Activated T-helper 1 cell treated with anti-CD3 and anti-CD28 coated beads, Interleukin-2, amount 50 U/mL, for 16 hours (primary cell): ENCODE data around the gene SCN4B.
A peak's percentile ranks its signal among the peaks of the same experiment; 100 is the strongest.
"Not testable (repeated sequence)": the region's sequence is repeated elsewhere in the genome, so short reads cannot be mapped to it uniquely, and the experiment has no call there.

Experiments
- DNase-seq, 2 donors: peaks; one replicate each; pipeline ENCODE4 v3.0.0-alpha.2; 2020; ENCODE audit warnings: low read depth in 1 of 2, low spot score in 1 of 2

SCN4B gene, protein sequence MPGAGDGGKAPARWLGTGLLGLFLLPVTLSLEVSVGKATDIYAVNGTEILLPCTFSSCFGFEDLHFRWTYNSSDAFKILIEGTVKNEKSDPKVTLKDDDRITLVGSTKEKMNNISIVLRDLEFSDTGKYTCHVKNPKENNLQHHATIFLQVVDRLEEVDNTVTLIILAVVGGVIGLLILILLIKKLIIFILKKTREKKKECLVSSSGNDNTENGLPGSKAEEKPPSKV

DNA sequence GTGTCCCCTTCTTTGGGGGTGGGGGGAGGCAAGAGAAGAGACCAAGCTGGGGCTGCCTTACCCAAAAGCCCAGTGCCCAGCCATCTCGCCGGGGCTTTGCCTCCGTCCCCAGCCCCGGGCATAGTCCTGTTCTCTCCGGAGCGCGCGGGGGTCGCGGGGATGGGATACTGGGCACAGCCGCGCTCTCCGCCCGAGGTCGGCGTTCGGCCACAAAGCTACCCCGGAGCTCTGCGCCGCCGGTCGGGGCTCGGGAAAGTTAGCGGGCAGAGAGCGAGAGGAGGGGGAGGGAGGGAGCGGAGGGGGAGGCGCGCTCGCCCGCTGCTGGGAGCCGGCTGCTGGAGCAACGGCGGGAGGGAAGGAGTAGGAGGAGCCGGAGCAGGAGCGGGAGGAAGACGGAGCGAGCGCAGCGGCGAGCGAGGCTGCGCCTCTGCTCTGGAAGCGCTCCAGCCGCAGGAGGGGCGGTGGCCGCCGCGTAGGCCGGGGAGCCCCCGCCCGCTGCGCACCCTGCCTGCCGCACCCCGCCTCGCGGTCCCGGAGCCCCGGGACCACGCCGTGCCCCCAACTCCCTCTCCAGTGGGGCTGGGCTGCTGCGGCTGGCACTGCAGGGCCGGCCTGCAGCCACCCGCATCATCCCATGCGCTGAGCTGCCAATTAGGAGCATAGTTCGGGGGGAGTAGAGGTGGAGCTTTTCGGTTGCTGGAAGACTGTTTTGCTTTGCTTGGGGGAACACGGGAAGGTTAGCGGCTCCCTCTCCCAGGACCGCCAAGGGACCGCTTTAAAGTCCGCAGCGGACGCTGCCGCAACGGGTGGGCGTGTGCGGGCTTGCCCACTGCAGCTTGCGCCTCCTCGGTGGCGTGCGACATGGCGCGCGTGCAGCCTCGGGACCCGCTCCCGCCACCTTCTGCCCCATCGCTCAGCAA lies at the start of gene SCN4B:
Gene SCN4B, minus strand, starts transcription at position 272 of the 920 bp plus-strand sequence. Its CDS starts 150 bp downstream, at position 122.
- no peak for DNase-seq

GRCh38 chr11:118201966-118202365 lies 49.3 kb upstream of the SCN4B start:
- no peak for DNase-seq

DNA sequence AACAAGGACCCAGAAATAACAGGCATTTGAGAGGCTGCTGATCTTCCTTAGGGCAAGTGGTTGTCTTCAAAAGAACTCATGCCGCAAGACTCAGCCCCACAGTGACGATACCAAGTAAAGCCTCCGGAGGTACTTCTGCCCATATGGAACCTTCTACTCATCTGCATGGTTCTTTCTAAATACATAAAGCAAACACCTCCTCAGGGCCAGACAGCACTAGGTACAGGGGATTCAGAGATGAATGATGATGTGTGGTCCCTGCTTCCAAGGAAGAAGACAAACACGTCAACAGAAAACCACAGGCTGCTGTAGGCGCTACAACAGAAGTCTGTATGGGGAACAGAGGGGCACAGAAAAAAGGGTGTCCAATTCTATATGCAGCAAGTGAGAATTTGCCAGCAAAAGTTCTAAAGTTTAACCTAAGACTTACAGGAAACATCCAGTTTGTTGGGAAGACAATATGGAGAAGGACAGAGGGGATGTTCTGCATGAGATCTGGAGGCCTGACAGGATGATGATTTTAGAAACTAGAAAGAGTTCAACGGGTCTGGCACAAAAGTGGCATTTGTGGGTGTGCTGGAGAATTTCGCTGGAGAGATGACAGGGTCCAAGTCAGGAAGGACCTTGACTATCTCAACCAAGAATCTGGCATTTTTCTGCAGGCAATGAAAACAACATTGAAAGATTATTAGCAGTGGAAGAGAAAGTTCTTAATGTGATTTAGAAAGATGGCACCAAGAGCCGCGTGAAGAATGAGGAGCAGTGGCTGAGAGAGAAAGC lies 48.5 kb upstream of the SCN4B start:
- DNase-seq, result peak in 1 of 2 donors; percentile 18

DNA sequence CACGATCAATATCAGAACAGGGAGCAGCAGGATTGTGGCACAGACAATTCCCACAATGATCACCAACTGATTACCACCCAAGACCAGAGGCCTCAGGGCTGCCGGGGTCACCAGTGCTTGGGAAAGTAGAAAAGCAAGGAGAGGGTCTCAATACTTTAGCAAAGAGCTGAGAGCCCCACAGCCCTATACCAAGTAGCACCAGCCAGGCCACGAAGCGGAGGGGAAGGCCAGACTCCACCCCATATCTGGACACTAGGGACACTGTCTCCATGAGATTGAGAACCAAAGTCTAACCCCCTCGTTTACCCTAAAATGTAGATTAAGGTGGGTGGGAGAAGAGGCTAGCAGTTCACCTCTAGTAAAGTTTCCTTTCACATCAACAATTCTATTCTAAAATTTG lies 47.9 kb upstream of the SCN4B start:
- no peak for DNase-seq

- DNase-seq, result no peak
These were observed 46.5 kb upstream of the SCN4B start for GRCh38 chr11:118199135-118199534.

GRCh38 chr11:118198370-118198769 lies 45.7 kb upstream of the SCN4B start:
- peak; percentile 68 for DNase-seq

- no peak for DNase-seq
These were observed 42.4 kb upstream of the SCN4B start for GRCh38 chr11:118194835-118195627.

GRCh38 chr11:118193910-118194566 lies 41.4 kb upstream of the SCN4B start:
- no peak for DNase-seq

- DNase-seq, result not testable (repeated sequence)
These were observed 40.2 kb upstream of the SCN4B start for GRCh38 chr11:118192817-118193216.

DNA sequence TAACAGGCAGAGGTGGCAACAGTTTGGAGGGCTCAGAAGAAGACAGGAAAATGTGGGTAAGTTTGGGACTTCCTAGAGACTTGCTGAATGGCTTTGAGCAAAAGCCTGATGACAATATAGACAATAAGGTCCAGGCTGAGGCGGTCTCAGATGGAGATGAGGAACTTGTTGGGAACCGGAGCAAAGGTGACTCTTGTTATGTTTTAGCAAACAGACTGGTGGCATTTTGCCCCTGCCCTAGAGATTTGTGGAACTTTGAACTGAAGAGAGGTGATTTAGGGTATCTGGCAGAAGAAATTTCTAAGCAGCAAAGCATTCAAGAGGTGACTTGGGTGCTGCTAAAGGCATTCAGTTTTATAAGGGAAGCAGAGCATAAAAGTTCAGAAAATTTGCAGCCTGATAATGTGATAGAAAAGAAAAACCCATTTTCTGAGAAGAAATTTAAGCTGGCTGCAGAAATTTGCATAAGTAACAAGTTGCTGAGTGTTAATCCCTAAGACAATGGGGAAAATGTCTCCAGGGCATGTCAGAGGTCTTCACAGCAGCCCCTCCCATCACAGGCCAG lies 38.4 kb upstream of the SCN4B start:
- DNase-seq, result not testable (repeated sequence)

DNA sequence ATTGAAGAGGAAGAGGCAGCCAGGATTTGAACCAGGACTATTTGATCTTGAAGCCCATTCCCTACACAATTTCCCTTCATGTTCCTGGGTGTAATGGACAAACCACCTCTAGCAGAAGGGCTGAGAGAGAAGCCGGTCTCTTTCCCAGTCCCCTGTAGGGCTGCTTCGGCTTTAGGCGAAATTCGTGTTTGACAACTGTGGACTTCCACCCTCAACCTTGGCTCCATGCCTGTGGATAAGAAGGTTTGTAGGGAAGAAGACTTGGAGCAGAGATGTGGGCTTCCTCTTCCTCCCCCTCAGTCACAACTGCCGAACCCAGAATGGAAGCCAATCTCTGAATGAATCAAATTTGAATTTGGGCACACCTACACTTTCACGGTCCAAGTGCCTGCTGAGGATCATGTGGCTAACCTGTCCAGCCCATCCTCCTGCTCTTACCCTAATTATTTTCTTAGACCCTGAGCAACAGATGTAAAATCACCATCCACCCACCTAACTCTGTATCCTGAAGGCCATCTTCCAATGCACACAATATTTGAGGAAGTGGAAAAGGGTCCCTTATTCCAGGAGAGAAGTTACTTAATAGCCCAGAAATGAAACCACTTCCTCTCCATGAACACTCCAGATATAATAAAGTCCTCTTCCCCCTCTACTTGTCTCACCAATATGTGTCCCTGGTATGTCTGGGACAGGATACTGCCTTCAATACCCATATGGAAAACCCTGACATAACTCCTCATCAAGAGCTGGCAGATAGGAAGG lies 33.9 kb upstream of the SCN4B start:
- DNase-seq, result no peak

GRCh38 chr11:118184784-118185579 lies 32.4 kb upstream of the SCN4B start:
- no peak for DNase-seq

DNA sequence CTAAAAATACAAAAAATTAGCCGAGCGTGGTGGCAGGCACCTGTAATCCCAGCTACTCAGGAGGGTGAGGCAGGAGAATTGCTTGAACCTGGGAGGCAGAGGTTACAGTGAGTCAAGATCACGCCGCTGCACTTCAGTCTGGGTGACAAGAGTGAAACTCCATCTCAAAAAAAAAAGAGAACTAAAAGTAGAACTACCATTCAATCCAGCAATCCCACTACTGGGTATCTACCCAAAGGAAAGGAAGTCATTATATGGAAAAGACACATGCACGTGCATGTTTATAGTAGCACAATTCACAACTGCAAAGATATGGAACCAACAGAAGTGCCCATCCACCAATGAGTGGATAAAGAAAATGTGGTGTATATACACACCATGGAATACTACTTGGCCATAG lies 31.1 kb upstream of the SCN4B start:
- not testable (repeated sequence) for DNase-seq

GRCh38 chr11:118180300-118180703 lies 27.7 kb upstream of the SCN4B start:
- no peak for DNase-seq

GRCh38 chr11:118176778-118177134 lies 24.1 kb upstream of the SCN4B start:
- DNase-seq, result no peak

GRCh38 chr11:118175993-118176777 lies 23.6 kb upstream of the SCN4B start, which contains the start of gene SCN2B:
TSS of gene SCN2B (minus strand) at chr11:118176639. CDS start at chr11:118176431, 208 bp downstream.
- no peak for DNase-seq
